Caco-2 (cell line): ENCODE data around the gene CYREN. TPM values are rescaled to one million over a fixed set of nuclear protein-coding genes. Genes with fewer than 3 reads are reported as not detected.

ENCODE experiments used
- Bru-seq: library from RNA; stranded (reverse); fragments of 400-500 nt; gene quantifications from one replicate; lab custom pipeline; 2021; lab: Mats Ljungman, UMichigan
- BruChase-seq, 2 experiments: library from RNA; stranded (reverse); fragments of 400-500 nt; gene quantifications; one replicate each; lab custom pipeline; 2021; lab: Mats Ljungman, UMichigan
- BruUV-seq: library from RNA; stranded (reverse); fragments of 400-500 nt; replicated peaks from 2 replicates; lab custom pipeline; 2021; lab: Mats Ljungman, UMichigan
- CTCF ChIA-PET: fragments of 300-600 bp; sonication (Branson Sonifier 250); formaldehyde crosslinking; loops from one replicate; lab custom pipeline; 2022; ENCODE audit warnings: antibody characterized with exemption; lab: Charles Lee
- POLR2A ChIA-PET: fragments of 300-600 bp; sonication (Branson Sonifier 250); formaldehyde crosslinking; loops from one replicate; lab custom pipeline; 2022; ENCODE audit warnings: antibody characterized with exemption; lab: Charles Lee
- DNase-seq, 2 experiments: peaks; one replicate each; pipeline versions ENCODE4 v3.0.0 to v3.0.0-alpha.2; 2020 to 2022
- H3K27me3 ChIP-seq: replicated peaks from 2 replicates; pipeline ENCODE4 v1.6.0; 2011; ENCODE audit warnings: low read length; ENCODE audit not compliant: control insufficient read depth, insufficient read depth
- H3K36me3 ChIP-seq: 2 replicates; pipeline ENCODE4 v1.5.1; 2011; ENCODE audit warnings: low read length; ENCODE audit not compliant: control insufficient read depth, insufficient read depth
- H3K4me1 ChIP-seq: fragments of 250-450 bp; sonication (Bioruptor Pico); 2 replicates; pipeline ENCODE4 v1.5.1; 2020; ENCODE audit warnings: mild to moderate bottlenecking
- H3K4me3 ChIP-seq: 2 replicates; pipeline ENCODE4 v1.5.1; 2011; ENCODE audit warnings: low read depth, mild to moderate bottlenecking, control low read depth, low read length
- H3K9me3 ChIP-seq: fragments of 250-450 bp; sonication (Bioruptor Pico); 2 replicates; pipeline ENCODE4 v1.5.1; 2020; ENCODE audit warnings: mild to moderate bottlenecking, moderate library complexity
- H3K27ac Mint-ChIP-seq: one replicate; pipeline ENCODE4 v1.8.0; 2022; ENCODE audit warnings: mixed read lengths; ENCODE audit not compliant: unreplicated experiment
- H3K27me3 Mint-ChIP-seq: one replicate; pipeline ENCODE4 v1.8.0; 2022; ENCODE audit warnings: mixed read lengths; ENCODE audit not compliant: insufficient read depth, unreplicated experiment
- H3K36me3 Mint-ChIP-seq: one replicate; pipeline ENCODE4 v1.8.0; 2022; ENCODE audit warnings: mild to moderate bottlenecking, mixed read lengths; ENCODE audit not compliant: insufficient read depth, unreplicated experiment
- H3K4me1 Mint-ChIP-seq: one replicate; pipeline ENCODE4 v1.8.0; 2022; ENCODE audit warnings: low read depth, mixed read lengths; ENCODE audit not compliant: unreplicated experiment
- H3K4me3 Mint-ChIP-seq: one replicate; pipeline ENCODE4 v1.8.0; 2022; ENCODE audit warnings: mild to moderate bottlenecking, moderate library complexity, mixed read lengths; ENCODE audit not compliant: unreplicated experiment
- H3K9me3 Mint-ChIP-seq: one replicate; pipeline ENCODE4 v1.8.0; 2022; ENCODE audit warnings: mixed read lengths; ENCODE audit not compliant: unreplicated experiment
- CTCF ChIP-seq, 2 experiments: fragments of 200-600 bp in 1 of 2; IDR thresholded peaks; 1 replicate in 1 of 2; 2 replicates in 1 of 2; pipeline versions ENCODE4 v1.5.1 to v1.8.0; 2011 to 2022; ENCODE audit warnings: antibody characterized with exemption in 1 of 2, control low read depth in 1 of 2, inconsistent platforms in 1 of 2, low read depth in 1 of 2, low read length in 1 of 2, mild to moderate bottlenecking in 1 of 2, moderate library complexity in 1 of 2; ENCODE audit not compliant: insufficient read depth in 1 of 2, severe bottlenecking in 1 of 2, unreplicated experiment in 1 of 2
- intact Hi-C: fragments of 100-400 bp; cut with micrococcal nuclease; formaldehyde crosslinking; loops from one replicate; pipeline ENCODE4 v1.10.0; 2022; ENCODE audit not compliant: unreplicated experiment
- long read RNA-seq: library from polyadenylated mRNA; stranded (forward); transcript quantifications from one replicate; pipeline ENCODE4 v2.0.0, GENCODE V29; 2022
- total RNA-seq: library from RNA; stranded (reverse); gene quantifications from 2 replicates; pipeline ENCODE4 v1.2.3, GENCODE V29; 2022

Gene CYREN, protein sequence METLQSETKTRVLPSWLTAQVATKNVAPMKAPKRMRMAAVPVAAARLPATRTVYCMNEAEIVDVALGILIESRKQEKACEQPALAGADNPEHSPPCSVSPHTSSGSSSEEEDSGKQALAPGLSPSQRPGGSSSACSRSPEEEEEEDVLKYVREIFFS
- total RNA-seq (60.9 and 62.6 TPM in 2 replicates), Bru-seq, nascent RNA (percentile 90 among the genes with signal in this experiment), BruChase-seq, experiment 1, labeled RNA remaining after a 2-hour chase (percentile 93 among the genes with signal in this experiment), BruChase-seq, experiment 2, labeled RNA remaining after a 6-hour chase (percentile 88 among the genes with signal in this experiment)
- long read RNA-seq, transcript CYREN-202 (4 exons, 1,738 nt): major isoform, 29 of 133 reads
- long read RNA-seq, transcript CYREN-211 (2 exons, 844 nt): minor isoform, 7 of 133 reads
- long read RNA-seq, transcript CYREN-201 (4 exons, 1,482 nt): minor isoform, 12 of 133 reads
- long read RNA-seq, partial matches to known transcripts: 2 of 133 reads
- long read RNA-seq, other reads (novel, unspliced or antisense): 71 of 133 reads

- Mint-ChIP-seq H3K36me3 (peaks cover 59% of the 10 kb centered on the region), H3K9me3 (peaks cover 11% of the 10 kb centered on the region), H3K27ac (peak within 1 kb of the TSS; percentile 94), H3K27me3 (no peaks in the 10 kb centered on the region), H3K4me3 (peak within 1 kb of the TSS; percentile 85), H3K4me1 (peaks cover 24% of the 10 kb centered on the region)
- peak; percentile 59 to 84 for TF ChIP-seq CTCF (IDR thresholded peaks at IDR 0.05; ENCODE audit: insufficient read depth in 1 of 2, low read depth in 1 of 2, low read length in 1 of 2, severe bottlenecking in 1 of 2, unreplicated experiment in 1 of 2)
- Histone ChIP-seq H3K36me3 (peaks cover 5% of the 10 kb centered on the region), H3K4me3 (peak within 1 kb of the TSS; percentile 98), H3K27me3 (no peaks in the 10 kb centered on the region), H3K4me1 (peaks cover 12% of the 10 kb centered on the region; the same call in 1 of the 2 replicates), H3K9me3 (no peaks in the 10 kb centered on the region)
- CTCF ChIA-PET: interaction anchor here (0.5 to 2.2 kb wide), 4 partner anchors 70 to 446 kb away, joined by 3 to 8 read pairs (median 3); partner anchors contain the start of gene AGBL3
- POLR2A ChIA-PET: no interaction called here
- DNase-seq: peak; percentile 95 to 97
- no TSS peak for BruUV-seq
- intact Hi-C loops: loop anchor here (1.0 to 5.0 kb wide), 8 partner anchors 22 to 538 kb away; partner anchors contain the start of genes AGBL3, BPGM, TMEM140 and WDR91
Observed at GRCh38 chr7:135170274-135170997, at the start of gene CYREN. CYREN (minus strand) TSS chr7:135170707; CDS start chr7:135168922, 1,785 bp downstream.

DNA sequence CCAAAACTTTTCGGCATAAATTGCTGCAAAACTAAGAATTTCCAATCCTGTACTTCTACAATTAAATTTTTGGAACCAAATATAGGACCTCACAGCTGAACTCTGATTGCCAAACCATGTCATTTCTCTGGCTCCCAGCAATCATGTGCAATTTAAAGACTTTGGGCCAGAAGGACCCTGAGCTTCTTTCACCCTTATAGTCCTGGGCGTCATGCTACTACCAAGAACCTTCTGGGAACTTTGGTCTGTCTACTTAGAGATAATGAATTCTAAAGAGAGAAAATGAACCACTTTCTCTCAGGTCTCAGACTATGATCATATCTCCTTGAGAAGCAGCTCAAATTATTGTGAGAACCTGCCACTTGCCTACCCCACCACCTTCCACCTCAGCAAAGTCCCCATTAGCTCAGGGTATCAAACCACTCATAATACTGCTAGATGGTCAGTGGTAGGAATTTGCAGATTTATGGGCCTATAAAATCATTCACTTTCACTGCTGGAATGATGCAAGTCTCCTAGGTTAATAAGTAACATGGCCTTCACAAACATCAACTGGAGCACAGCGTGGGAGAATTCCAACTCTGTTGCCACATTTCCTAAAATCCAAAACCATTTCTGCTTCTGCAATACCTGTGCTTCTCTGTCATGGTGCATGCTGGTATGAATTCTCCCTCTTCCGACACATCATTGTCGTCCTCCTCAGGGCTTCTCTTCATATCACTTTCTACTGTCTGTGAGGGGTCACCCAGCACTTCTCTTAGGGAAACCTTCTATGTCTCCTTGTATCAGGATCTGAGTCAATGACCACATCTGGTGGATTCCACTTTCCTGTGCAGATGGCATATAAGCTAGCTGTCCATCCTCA, 47.4 kb upstream of the CYREN start:
- peak in 1 of 2 experiments; percentile 57 for DNase-seq
- intact Hi-C loops: no loop called here
- Histone ChIP-seq H3K9me3 (no peaks in the 10 kb centered on the region), H3K36me3 (no peaks in the 10 kb centered on the region), H3K4me1 (peaks cover 11% of the 10 kb centered on the region), H3K27me3 (no peaks in the 10 kb centered on the region), H3K4me3 (no peak overlapping the region)
- Mint-ChIP-seq H3K27me3 (no peaks in the 10 kb centered on the region), H3K27ac (no peak overlapping the region), H3K4me3 (no peak overlapping the region), H3K9me3 (no peaks in the 10 kb centered on the region), H3K36me3 (no peaks in the 10 kb centered on the region), H3K4me1 (peaks cover 18% of the 10 kb centered on the region)
- BruUV-seq: no TSS peak
- no peak for TF ChIP-seq CTCF (IDR thresholded peaks at IDR 0.05; ENCODE audit: insufficient read depth in 1 of 2, low read depth in 1 of 2, low read length in 1 of 2, severe bottlenecking in 1 of 2, unreplicated experiment in 1 of 2)
- CTCF ChIA-PET: interaction anchor here (0.7 kb wide), 1 partner anchor 57 kb away, joined by 3 read pairs; no protein-coding TSS in a partner anchor
- POLR2A ChIA-PET: no interaction called here
